GM19328 (cell line): ENCODE results near the gene TAPBPL.
"Not testable (repeated sequence)": the region's sequence is repeated elsewhere in the genome, so short reads cannot be mapped to it uniquely, and the experiment has no call there.

Source experiments
- ATAC-seq: cut with Tn5 transposase; IDR thresholded peaks from one replicate; pipeline ENCODE4 v1.9.1; 2021; ENCODE audit warnings: mild to moderate bottlenecking, moderate library complexity; ENCODE audit not compliant: unreplicated experiment

TAPBPL gene

GRCh38 chr12:6489449-6489848 is 37.6 kb downstream of the TAPBPL start:
- ATAC-seq, result no peak

DNA sequence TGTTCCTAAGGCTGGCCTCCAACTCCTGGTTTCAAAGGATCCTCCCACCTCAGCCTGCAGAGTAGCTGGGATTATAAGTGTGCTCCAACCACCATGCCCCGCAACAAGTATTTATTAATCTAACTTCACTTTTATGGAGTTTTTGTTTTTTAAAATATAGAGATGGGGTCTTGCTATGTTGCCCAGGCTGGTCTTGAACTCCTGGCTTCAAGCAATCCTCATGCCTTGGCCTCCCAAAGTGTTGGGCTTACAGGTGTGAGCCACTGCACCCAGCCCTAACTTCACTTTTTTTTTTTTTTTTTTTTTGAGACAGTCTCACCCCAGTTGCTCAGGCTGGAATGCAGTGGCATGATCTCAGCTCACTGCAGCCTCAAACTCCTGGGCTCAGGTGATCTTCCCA is 38.8 kb downstream of the TAPBPL start:
- not testable (repeated sequence) for ATAC-seq

DNA sequence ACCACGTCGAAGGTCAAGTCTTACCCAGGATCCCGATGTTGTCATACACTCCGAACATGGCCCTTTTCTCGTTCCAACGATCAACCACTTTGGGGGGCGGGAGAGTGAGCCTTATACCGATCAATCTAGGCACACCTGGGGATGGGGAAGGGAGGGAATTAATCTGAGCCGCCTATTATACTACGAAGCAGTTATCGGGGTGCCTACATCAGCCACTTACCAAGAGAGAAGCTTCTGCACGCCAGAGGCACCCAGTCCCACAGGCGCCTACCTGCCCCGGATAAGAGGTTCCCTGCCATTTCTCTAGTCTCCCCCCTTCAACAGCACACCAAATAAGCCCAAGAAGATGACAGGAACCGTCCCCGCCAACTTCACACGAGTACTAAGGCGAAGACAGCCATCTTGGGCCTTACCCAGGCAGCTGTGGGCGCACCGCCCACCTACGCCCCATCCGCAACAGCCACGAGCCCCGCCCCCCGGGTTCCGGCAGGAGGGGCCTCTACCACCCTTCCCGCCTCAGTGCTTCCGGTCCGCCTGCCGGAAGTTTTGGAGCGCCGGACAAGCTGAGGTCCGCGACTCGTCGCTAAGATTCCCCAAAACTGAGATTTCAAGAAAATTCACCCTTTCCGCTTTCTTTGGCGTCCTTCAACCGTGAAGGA is 41.1 kb downstream of the TAPBPL start, which contains the start of gene MRPL51:
Gene MRPL51 (minus strand): TSS at position 425 of the 659 bp plus-strand sequence. CDS start 126 bp downstream, at position 299.
- ATAC-seq, result peak; percentile 69

- ATAC-seq, result peak; percentile 83
Observed at GRCh38 chr12:6493497-6494257, 41.8 kb downstream of the TAPBPL start, which contains the start of gene NCAPD2. NCAPD2 (plus strand) TSS chr12:6494102; CDS start chr12:6495099, 997 bp downstream.

GRCh38 chr12:6494258-6494743 is 42.5 kb downstream of the TAPBPL start:
- no peak for ATAC-seq

DNA sequence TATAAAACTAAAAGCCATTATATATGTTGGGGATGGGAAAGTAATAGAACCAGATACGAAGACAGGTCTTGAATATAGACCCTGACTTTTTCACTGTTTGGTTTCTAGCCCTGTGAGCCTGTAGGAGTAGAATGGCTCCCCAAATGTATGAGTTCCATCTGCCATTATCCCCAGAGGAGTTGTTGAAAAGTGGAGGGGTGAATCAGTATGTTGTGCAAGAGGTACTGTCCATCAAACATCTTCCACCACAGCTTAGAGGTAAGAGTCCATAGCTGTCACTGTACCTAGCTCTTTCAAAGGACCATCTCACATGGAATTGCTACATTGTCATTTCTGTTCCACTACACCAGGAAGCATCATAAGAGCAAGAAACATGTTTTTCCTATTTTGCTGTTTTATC is 43.1 kb downstream of the TAPBPL start:
- no peak for ATAC-seq

DNA sequence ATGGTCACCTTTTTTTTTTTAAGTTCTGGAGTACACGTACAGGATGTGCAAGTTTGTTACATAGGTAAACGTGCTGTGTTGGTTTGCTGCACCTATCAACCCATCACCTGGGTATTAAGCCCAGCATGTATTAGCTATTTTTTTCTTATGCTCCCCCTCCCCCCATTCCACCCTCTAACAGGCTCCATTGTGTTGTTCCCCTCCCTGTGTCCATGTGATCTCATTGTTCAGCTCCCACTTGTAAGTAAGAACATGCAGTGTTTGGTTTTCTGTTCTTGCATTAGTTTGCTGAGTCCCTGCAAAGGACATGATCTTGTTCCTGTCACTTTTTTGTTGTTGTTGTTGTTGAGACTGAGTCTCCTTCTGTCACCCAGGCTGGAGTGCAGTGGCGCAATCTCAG is 45.4 kb downstream of the TAPBPL start:
- not testable (repeated sequence) for ATAC-seq

- no peak for ATAC-seq
Observed at GRCh38 chr12:6500466-6500865, 48.6 kb downstream of the TAPBPL start.

GRCh38 chr12:6507102-6507998 is 55.5 kb downstream of the TAPBPL start:
- no peak for ATAC-seq

GRCh38 chr12:6508087-6508486 is 56.2 kb downstream of the TAPBPL start:
- no peak for ATAC-seq
